Dermis microvascular lymphatic vessel endothelial cell (primary cell): ENCODE results near the gene ARAP2. TPM values are rescaled to one million over a fixed set of nuclear protein-coding genes. Genes with fewer than 3 reads are reported as not detected.
"Not testable (repeated sequence)": the region's sequence is repeated elsewhere in the genome, so short reads cannot be mapped to it uniquely, and the experiment has no call there.

ENCODE experiments used
- DNase-seq, 2 donors: peaks; one replicate each; pipeline versions ENCODE4 v3.0.0 to v3.0.0-alpha.2; 2010; ENCODE audit warnings: low read depth in 2 of 2
- total RNA-seq: library from RNA; depleted of rRNA; stranded (reverse); fragments of >200 nt; gene quantifications from 2 replicates; pipeline ENCODE4 v1.2.1, GENCODE V29; 2014

Gene ARAP2
- total RNA-seq, 1 donor from 2014 or later: under 0.01 TPM

DNA sequence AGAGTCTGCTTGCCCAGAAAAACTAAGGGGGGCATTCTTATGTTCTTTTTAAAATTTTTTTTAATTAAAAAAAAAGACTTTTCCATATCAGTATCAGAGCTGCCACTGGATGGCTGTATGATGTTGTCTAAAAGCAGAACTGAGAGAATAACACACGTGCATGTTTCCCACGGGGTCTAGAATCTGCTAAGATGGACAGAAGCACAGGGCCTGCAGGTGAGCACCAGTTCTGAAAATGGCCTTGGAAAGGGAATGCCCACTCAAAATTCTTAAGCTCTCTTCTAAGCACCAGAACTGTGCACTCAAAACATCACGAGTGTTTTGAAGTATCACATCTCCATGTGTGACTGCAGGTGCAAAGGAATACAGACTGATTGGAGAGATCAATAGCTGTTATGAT, 61.1 kb downstream of the ARAP2 start:
- no peak for DNase-seq

DNA sequence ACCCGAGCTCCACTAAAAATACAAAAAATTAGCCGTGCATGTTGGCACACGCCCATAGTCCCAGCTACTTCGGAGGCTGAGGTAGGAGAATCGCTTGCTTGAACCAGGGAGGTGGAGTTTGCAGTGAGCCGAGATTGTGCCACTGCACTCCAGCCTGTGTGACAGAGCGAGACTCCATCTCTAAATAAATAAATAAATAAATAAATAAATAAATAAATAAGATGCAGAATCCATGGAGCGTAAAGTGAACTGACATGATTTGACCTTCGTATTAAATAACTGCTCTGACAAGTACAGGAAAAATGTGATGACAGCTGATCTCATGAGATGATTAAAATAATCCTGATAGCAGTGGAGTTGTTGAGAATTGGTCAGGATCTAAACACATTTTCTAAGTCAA, 62.0 kb downstream of the ARAP2 start:
- DNase-seq: not testable (repeated sequence)

DNA sequence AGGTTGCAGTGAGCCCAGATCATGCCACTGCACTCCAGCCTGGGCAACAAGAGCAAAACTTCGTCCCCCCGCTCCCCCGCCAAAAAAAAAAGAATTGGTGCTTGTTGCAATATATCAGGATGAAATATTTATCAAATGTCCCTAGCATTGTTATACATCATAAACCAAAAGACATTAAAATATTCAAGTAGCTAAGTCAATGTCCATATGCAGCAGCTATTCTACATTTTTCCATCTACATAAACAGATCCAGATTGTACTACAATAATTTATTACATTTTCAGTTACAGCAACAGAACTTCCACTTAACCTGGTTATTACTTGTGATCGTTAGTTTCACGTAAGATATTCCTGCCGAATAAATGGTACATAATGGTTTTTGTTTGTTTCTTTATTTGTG, 64.1 kb downstream of the ARAP2 start:
- no peak for DNase-seq

DNA sequence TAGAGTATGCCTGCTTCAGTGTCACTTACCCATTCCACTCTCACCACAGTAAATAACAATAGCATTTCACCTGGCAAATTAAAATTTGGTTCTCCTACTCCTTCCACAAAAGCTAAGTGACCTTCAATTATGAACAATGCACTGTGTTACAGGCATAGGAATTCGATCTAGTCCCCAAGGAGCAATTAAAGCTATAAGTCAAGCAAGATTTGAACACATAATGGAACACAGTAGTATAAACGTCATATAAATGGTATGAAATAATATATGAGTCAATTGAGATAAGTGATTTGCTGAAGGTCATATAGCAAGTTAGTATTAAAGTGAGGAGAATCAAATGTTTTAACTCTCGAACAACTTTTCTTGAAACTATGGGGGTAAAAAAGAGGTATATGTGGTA, 65.8 kb downstream of the ARAP2 start:
- no peak for DNase-seq

DNA sequence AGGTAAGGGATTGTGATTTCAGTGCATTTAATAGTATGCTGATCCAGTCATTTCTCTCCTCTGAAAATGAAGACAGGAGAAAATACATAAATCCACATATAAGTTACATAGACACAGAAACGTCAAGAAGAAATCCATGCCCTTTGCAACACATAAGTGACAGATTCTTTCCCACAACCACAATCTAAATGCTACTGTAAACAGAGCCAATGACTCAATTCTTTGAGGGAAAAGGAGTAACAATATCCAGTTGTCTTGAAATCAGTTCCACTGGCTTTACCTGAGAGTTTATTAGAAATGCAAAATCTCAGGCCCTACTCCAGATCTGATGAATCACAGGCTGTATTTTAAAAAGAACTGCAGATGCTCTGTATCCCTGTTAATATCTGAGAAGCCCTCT, 66.4 kb downstream of the ARAP2 start:
- no peak for DNase-seq

DNA sequence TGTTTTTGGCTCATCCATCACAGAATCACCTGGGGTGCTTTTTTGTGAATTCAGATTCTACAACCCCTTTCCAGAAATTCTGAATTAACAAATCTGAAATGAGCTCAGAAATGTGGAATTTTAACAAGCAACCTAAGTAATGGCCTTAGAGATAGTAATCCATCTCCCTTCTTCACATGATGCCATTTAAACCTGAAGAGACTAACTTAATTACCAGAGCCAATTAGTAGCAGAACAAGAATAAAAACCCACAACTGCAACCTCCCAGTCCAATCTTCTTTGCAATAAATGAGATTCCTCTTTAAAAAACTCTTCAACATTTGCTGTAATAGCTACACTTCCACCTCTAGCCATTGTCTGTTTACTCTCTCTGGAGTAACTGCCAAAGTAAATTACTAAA, 69.7 kb downstream of the ARAP2 start:
- DNase-seq: no peak

DNA sequence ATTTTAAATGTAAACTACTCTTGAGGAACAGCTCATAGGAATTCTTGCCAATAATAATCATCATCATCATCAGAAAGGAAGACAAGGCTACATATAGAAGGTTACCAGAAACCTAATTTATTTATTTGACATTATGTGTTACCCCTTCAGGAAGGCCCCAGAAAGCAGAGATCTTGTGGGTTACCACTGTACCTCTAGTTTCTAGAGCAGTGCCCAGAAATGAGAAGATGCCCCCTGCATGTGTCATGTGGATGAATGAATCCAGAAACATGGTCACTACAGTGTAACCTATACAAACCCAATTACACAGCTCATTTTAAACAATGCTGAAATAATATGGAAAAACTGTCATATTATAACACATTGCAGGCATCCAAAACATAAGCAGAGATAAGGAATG, 70.4 kb downstream of the ARAP2 start:
- DNase-seq: no peak

DNA sequence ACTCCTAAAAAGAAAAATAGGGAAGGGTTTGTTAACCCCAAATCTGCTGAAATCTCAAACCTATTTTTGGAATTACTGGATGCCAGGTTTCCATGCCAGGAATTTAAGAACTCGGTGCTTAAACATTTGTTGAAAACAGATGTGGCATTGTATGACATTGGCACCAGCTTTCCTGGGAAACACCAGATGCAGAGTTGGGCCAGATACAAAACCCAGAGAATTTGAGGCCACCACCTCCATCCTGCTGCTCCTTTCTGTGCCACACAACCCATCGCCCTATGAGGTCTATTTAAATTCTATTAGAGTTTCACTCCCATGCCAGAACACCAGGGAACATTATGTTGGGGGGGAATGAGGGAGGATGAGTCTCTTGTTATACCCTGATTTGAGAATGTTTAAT, 71.7 kb downstream of the ARAP2 start:
- no peak for DNase-seq

DNA sequence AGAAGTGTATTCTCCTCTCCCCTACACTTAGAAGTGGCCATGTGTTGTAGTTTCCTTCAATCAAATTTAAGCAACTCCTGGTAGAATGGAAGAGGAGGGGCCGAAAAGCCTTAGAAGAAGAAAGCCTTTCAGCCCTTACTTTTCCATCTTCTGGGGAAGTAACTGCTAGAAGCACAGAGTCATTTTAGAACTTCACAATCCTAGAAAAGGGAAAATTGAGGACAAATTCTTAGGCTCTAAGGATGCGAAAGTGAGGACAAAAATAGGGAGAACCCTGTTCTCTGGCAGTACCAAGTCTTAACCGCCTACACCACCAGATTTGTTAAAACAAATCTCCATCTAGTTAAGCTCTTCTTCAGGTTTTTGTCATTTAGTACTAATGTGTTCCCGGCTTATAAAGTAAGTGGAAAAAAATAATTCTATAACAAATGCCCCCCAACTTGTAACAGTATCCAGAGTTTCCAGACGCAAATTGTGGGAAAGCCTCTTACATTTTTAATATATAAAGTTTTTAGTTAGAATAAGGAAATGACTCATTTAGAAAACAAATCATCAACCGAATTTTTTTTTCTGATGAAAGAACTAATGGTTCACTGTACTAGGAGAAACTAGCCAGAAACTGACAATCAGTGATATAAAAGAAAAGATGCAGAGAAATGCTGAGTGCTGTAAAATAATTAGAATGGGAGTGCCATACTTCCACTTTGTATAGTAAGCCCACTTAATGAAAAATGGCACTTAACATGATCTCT, 76.0 kb downstream of the ARAP2 start:
- DNase-seq: no peak

DNA sequence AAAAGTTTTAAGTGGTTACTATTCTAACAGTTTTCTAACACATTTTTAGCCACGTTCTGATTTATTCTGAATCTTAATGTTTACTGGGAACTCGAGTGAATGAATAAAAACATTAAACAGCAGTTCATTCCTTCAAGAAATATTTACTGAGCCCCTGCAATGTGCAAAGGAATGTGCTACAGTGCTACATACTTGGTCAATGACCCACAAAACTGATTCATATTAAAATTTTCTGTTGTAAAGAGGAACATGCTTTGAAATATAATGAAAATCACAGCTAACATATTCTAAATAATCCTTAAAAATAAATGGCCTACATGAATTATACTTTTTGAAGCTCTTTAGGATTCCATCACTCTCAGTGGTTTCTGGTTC, 78.7 kb downstream of the ARAP2 start:
- no peak for DNase-seq

DNA sequence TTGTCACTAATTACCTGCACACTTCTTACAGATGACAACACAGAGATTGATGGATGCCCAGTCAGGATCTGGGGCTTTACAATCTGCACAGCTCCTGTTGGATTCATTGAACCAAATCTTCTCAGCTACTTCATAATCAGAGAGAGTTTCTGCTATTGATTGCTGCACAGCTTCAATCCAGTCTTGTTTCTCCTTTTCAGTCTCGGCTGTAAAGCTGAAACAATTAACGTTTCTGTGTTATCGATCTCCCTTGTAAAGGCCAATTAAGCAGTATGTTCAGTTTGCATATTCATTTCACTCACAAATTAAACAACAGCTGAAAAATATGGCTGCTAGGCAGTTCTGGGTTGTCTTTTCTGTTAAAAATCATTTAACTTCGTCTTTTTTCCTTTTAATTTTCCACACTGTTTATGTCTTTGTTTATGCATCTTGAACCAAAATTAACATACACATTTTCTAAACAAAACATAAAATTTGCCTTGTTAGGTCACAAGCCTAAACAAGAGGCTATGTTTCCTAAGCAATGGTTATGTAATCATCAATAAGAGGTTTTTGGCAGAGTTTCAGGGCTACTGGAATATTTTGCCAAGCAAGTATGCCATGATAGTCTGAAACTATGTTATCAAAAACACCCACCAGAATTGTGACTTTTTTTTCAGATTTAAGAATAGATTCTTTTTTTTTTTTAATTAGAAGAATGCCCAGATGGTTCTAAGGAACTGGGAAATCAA, 79.2 kb downstream of the ARAP2 start:
- DNase-seq: no peak

DNA sequence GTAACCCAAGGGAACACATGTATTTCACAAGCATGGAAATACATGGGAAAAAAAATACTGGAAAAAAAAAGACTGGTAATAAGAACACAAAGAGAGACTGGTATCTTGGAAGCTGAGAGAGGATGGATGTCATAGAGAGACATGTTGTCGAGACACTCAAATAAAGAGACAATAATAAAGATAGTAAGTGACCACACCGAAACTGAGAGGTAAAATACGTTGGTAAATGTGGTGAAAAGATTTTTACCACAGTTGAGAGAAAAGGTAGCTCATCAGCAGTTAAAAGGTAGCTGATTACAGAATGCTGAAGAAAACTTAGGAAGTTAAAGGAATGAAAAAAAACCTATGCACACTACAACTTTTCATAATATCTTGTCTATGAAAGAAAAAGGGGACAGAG, 81.1 kb downstream of the ARAP2 start:
- no peak for DNase-seq

DNA sequence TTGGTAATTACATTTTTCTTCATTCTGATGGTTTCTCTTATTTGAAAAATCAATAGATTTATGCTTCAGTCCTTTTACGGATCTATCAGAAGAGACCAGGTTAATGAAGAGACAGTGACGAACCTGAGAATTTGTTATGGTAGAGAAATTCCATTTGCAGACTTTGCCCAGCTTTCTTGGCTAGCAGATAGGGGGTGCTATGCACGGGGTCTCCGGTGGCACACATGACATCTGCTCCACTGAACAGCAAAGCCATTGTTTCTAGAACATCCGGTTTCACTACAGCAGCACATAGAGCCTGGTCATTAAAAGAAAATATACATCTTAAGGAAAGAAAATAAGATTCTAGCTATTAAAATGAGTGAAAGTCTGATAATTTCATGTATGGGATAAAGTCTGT, 85.1 kb downstream of the ARAP2 start:
- no peak for DNase-seq

DNA sequence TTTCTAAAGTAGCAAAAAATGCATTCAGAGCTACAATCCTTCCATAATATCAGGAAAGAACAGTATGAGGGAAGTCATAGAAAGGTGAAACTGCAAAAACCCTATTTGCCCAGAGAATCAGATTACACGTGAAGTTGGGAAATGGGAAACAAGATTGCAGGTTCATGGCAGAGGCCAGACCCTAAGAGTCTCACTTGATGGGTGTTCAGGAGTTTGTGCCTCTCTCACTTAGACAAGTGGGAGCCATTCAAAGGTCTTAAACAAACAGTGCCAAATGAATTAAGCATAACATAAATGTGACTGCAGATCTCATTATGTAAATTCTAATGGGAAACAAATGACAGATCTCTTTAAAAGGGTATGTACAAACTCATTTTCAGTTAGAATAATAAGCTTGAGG, 91.6 kb downstream of the ARAP2 start:
- DNase-seq: no peak

DNA sequence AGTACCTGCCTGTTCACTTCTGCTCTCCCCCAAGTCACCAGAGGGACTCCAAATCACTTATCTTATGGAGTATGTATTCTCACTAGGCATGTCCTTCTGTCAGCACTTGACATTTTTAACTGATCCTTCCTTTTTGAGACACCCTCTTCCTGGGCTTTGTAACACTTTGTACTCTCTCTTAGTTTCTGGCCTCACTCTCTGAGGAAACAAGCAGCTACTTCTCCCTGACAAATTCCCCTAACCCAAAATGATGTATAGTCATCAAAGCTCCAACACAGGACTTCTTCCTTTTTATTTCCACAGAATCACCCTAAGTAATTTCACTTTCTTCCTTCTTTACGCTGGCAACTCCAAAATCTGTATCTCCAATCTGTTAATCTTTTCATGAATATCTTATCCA, 101.8 kb downstream of the ARAP2 start:
- no peak for DNase-seq

DNA sequence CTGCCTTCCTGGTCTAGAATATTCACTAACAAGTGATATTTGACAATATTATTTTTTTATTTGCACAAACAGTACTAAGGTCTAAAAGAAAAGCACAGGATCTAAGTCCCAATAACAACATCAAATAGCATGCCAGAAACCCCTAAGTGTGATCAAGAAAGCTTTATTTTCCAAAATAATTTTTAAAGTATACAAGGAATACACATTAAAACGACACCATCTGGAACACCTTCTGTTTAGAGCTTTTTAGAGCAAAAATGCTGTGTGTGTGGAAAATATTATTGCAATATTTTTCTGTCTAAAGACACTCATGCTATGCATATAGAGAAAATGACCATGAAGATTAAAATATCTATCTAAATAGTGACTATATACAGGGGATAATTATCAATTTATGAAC, 103.1 kb downstream of the ARAP2 start:
- DNase-seq: no peak

DNA sequence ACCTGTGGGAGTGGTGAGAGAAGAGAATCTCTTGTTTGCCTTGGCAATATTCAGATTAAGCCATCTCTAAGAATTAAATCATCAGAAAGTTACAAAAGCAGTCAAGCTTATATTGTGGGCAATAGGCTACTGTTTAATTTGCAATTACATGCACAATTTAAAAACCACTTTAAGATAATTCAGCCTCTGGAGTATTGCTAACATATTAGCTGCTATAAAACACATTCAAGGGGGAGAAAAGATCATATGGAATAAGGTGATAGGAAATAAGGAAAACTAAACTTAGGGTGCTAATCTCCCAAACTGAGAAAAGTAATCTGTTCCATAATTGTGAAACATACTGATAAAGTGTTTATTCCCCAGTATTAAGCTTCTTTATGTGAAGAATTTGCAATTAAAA, 103.9 kb downstream of the ARAP2 start:
- no peak for DNase-seq

DNA sequence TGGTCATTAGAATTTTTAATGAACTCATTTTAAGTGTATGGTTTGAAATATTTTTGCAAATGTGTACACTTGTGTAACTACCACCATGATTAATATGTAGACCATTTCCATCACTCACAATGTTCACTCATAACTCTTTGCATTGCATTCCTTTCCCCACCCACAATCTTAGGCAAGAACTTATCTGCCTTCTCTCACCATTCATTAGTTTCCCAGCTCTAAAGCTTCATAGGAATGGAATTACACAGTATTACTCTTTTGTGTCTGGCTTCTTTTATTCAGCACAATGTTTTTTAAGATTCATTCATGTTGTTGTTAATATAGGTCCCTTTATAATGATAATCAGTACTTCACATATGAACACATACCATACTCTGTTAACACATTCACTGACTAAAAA, 106.1 kb downstream of the ARAP2 start:
- no peak for DNase-seq

DNA sequence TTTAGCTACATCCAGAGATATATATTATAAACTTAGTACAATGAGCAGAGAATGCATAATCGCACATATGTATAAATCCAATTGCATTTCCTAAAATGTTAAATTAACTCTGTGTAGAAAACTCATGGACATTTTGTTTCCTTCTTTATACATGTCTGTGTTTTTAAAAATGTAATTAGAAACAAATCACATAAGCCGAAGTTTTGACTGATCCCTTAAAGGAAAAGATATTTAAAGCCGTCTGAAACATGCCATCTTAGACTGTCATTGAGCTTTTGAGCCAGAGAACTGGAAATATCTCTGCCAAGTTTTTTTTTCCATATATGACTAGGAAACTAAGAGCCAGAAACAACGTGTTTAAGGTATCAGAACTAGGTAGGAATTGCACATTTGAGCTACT, 107.0 kb downstream of the ARAP2 start:
- DNase-seq: no peak

DNA sequence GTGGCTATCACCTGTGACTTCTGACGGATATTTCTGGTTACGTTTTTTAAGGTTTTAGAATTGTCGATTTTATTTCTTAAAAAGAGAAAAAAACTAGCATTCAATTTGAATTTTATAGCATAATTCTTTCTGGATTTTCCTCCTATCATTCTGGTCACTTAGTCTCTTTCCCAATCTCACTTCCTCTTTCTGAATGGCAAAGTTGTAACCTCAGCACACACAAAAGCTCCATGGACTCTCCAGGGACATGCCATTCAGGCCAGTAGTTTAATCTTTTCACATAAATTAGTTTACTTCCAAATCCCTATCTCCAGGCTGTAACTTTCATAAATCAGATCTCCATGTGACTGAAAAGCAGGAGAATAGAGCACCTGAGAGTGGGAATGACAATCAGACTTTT, 110.7 kb downstream of the ARAP2 start:
- DNase-seq: no peak

DNA sequence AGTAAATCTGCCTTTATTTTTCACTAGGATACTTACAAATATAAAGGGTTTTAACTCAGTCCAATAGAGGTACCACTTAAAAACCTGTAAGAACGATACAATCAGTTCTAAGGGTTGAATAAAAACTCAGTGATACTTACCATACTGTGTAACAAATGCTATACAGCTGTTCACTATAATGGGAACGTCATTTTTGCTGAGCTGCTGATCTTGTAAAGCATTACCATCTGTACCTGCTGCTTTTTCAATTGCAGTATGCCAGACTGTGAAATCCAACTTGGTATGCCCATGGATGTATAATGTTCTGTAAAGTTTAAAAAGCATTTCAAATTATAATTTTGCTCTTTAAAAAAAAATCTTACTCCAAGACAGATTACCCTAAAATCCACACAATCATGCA, 111.2 kb downstream of the ARAP2 start:
- DNase-seq: no peak

DNA sequence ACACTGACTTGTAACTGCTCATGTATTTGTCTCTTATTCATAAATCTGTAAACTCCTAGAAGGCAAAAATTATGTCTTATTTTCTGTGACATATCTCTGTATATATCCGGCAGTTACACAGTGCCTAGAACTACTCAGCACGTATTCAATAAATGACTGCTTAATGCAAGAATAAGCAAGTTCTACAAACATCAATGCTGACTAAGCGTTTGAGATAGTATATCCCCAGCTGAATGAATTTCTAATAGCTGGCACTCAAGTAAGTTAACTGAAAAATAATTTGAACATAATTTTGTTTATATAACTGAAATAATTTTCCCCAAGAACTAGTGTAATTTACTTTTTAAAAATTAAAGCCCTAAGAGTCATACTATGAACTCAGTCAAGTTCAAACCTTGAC, 113.7 kb downstream of the ARAP2 start:
- DNase-seq: no peak

DNA sequence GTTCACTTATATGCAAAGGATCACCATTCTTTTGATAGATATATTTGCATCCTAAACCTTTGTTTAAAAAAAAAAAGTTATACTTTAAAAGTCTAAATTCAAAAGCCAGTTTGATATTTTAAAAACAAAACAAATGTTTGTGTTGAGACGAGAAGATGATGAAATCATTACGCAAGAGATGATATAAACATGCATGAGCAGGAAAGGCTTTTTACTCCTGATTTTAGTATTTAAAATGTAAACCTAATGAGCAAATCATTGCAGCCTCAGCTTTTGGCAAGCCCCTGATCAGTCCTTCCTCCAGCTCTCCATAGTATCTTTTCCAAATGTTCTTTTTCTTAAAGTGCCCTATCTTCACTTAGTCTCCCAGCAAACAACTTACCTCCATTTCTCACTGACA, 115.6 kb downstream of the ARAP2 start:
- DNase-seq: no peak

DNA sequence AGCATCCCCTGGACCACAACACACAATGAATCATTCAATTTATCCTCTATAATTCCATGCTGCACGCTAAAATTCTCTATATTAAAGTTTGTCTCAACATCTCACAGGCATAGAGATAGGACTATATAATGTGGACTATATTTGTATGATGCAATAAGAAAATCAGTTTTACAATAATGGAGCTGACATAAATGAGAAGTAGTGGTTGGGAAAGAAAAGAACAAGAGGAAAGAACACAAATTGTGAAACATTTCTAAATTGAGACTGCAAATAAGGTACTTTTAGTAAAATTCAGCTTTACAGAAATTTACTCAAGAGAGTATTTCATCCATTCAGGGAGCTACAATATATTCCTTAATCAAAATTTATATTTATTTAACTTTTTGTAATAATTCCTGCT, 120.4 kb downstream of the ARAP2 start:
- no peak for DNase-seq
